Measurements from ENCODE around the gene DLX6.

Gene DLX6

DNA sequence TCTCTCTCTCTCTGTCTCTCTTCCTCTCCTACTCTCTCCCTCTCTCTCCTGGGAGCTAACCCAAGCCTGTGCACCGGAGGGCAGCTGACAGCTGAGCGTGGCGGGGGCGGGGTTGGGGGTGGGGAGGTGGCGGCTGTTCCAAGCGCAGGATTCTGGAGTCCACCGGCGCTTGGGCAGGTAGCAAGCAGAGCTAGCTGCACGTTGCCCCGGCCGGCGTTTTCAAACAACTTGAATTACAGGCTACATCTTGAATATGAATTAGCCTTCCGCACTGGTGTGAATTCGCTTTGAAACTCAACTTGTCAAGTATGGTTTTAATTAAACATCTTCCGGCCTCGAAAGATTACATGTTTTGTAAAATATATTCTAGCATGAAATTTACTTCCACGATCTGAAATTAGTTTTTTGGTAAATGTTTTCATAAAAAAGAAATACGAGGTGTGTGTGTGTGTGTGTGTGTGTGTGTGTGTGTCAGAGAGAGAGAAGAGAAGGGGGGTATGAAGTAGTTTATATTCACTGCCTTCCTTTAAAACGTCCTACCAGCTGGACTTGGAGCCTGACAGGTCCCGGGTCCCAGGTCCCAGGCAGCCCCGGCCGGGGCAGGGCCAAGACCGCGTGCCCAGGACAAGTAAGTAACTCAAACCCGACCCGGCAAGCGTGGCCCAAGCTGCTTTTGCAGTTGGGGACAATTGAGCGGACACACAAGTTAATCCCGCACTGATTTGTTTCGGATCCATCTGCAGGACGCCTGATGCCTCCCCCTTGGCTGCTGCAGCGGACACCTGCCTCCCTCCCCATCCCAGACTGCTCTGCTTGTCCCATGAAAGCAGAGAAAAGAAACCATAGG lies 9.0 kb upstream of the DLX6 start:
- DNase-seq: no peak

DNA sequence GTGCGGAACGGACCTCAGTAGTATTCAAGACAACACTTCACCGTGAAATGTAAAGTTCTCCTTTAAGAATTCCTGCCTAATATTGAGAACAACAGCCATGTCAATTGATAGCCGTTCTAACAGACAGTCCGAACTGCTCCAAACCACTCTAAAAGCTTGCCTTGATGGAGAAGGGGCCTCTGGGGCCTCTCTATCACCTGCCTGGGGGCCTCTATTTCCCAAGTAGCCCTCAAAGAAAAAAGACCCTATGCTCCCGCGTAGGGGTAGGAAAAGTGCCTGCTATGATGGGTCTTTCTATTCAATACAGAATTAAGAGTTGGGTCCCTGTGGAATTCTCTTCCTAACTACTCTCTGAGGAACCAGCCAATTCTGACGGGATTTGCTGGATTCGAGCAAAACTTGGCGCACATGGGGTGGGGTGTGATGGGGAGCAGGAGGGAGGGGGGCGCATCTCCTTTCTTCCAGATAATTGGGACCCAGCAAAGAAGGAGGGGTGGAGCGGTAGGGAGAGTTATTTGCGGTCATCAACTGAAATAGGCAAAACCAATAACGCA lies 8.3 kb upstream of the DLX6 start:
- DNase-seq: no peak

GRCh38 chr7:96997512-96998032 lies 7.8 kb upstream of the DLX6 start:
- no peak for DNase-seq

- no peak for DNase-seq
Measured at GRCh38 chr7:96998333-96998732, 7.0 kb upstream of the DLX6 start.

- DNase-seq: no peak
Measured at GRCh38 chr7:96998744-96999143, 6.6 kb upstream of the DLX6 start.

DNA sequence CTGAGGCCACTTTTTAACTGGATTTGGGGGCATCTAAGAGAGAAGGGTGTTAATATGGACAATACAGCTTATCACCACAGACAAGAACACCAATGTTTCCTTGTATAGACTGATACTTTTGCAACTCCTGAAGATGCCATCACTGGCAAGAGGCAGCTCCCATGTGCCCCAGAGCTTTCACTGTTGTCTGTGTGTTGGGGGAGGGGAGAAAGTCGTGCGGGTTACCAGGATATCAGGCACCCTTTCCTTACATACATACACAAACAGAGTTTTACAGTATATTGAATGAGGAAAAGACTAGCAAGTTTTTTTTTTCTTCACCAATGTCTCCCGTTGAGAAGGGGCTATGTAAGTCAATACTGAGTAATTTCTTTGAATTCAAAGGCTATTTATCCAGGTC lies 4.1 kb upstream of the DLX6 start:
- no peak for DNase-seq

GRCh38 chr7:97001656-97002554 lies 3.4 kb upstream of the DLX6 start:
- DNase-seq: peak; percentile 32

DNA sequence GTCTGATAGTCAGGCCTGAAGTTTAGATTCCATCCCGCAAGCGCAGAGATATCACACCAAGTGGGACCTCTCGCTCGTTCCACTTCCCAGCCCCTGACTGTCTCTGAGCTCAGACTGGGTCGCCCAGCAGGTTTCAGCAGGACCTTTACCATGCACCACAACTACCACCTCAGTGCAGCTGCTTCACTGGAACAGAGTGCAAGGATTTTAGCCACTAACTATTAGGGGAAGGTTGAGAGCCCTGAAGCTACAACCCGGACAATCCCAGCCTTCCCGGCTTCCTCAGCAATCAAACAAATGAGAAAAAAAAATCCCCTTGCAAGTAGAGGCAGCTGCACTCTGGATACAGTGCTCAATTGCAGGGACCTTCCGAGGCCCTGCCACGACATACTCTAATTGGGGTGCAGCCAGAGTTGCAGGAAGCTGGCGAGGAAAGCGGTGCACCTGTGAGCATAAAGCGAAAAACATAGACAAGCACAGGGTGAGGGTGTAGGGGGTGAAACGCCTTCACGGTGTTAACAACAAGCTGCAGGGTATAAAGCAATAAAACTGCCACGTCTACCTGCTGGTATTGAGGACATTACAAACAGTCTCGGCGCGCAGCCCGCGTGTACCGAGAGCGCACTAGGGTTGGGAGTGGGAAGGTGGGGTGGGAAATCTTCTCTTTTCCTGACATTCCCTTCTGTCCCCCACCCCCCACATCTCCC lies 2.6 kb upstream of the DLX6 start:
- DNase-seq: peak; percentile 42

DNA sequence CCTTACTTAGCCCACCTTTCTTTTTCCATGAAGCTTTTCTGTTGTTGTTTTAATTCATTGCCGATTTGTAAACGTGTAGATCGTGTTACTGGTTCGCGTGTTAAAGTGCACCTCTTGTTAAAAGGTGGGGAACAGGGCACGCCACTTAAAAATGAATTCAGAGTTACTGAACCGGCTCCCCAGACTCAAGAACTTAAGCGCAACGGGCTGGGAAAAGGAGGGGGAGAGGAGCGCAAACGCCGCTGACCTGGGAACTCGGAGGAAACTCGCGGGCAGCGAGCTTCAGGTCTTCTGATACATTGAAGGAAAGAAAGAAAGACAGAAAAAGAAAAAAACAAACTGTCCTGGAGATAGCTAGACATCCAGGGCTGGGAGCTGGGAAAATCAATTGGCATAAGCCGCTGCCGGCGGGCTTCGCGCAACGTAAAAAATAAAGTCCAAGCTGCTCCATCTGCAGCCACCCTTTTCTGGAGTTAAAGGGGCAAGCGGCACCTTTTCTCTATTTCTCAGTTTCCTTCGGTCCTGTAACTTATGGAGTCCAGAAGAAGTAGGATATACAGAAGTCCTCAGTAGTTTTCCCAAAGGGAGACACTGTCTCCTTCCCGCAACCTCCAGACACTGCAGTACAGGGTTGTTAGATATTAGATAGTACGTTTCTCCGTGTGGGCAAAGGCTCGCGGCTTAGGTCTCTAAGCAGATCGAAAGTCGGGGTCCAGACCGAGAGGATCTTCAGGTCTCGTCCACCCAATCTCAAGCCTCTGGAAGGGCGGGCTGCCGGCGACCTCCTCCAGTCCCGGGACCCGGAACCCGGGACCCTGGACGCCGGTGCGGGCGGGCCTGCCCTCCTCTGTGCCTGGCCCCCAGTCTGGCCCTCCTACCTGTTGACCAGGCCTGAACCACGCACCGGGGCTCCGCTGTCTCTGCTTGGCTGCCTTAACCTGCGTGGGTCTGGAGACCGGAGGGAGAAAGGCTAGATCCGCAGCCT lies 1.8 kb upstream of the DLX6 start:
- DNase-seq: peak; percentile 48

DNA sequence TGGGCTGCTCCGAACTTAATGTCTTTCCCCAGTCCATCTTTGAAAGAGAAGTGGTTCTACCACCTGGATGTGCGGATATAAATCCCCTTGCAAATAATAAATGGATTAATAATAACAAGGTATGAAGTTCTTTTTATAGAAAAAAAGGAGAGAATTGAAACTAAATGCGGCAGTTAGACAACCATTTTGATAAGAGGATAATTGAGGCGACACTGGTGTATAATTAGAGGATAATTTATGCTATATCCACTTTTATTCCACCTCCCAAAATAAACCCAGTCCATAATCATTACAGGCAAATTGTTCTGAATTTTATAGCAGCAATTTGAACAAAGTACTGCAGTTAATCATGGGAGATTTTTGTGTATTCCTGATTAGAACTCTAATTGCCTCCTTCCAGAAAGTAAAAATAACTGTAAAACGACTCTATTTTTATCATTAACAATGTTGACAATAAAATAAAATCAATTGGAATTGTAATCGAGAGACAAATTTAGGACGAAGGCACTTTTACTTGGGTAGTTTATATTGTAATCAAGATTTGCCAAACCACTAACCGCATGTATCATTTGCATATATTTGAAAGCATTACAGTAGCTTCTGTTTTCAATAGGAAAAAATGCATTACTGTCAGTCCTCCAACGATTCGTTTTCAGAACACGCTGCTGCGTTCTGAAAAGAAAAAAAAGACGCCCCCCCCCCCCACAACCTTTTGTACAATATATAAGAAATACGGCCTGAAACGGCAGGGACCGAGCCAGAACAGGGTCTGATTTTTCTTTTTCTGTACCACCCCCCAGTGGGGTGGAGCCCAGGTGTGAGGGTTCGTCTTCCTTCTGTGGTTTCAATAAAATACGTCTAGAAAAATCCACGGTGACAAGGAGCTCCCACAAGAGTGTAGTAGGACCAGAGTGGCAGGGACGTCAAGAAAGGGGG lies 838 bp upstream of the DLX6 start:
- no peak for DNase-seq

GRCh38 chr7:97006055-97006815 lies 882 bp downstream of the DLX6 start:
- peak; percentile 71 for DNase-seq

GRCh38 chr7:97006816-97007582 lies 1.6 kb downstream of the DLX6 start:
- peak; percentile 47 for DNase-seq

DNA sequence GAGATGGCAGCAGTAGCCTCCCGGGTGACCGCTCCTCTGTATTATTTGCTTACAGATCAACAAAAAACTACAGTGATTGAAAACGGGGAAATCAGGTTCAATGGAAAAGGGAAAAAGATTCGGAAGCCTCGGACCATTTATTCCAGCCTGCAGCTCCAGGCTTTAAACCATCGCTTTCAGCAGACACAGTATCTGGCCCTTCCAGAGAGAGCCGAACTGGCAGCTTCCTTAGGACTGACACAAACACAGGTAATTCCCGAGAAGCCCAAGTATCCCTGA lies 2.2 kb downstream of the DLX6 start:
- no peak for DNase-seq

GRCh38 chr7:97008275-97008917 lies 3.0 kb downstream of the DLX6 start:
- no peak for DNase-seq

DNA sequence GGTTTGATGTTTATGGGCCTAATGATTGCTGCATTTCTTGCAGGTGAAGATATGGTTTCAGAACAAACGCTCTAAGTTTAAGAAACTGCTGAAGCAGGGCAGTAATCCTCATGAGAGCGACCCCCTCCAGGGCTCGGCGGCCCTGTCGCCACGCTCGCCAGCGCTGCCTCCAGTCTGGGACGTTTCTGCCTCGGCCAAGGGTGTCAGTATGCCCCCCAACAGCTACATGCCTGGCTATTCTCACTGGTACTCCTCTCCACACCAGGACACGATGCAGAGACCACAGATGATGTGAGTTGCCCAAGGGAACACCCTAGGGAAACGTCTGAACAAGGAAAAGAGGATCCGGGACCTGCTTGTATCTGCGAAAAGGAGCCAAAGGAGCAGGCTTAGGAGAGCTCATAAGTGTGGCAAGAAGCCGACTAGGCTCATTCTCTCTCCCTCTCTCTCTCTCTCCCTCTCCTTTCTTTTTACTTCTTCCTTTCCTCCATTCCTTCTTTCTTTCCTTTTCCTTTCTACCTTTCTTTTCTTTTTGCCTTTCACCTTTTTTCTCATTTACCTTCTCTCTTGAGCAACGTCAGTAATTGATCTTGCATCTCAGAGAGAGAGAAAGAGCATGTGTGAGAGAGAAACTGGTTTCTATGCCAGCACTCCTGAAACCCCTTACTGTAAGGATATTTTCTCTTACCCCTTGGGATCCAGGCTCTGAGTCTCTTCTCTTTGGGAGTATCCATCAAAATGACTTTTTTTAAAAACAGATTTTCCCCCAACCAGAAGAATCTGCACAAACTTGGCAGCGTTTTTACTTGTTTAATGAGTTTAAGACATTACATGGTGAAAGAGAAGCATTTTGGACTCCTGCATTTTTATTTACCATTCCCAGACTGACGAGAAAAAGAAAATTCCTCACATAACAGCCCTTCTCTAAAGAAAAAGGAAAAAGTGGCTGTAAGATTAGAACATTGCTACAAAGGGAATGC lies 4.7 kb downstream of the DLX6 start:
- no peak for DNase-seq

- DNase-seq: no peak
Measured at GRCh38 chr7:97011104-97011503, 5.8 kb downstream of the DLX6 start.
